Thyroid gland (tissue), 4 donors: ENCODE data around the gene CALM1. TPM values are rescaled to one million over a fixed set of nuclear protein-coding genes. Genes with fewer than 3 reads are reported as not detected.

Source experiments
- DNase-seq, 2 donors: peaks; one replicate each; pipeline ENCODE4 v3.0.0-alpha.2; 2019
- H3K27ac ChIP-seq, 3 donors: fragments of 200-600 bp; sonication (generic); 1 replicate in 2 of 3; 2 replicates in 1 of 3; pipeline ENCODE4 v1.5.1; 2016 to 2019; ENCODE audit warnings: mild to moderate bottlenecking in 1 of 3, moderate library complexity in 1 of 3
- H3K27me3 ChIP-seq: fragments of 200-600 bp; sonication (generic); one replicate; pipeline ENCODE4 v1.5.1; 2019
- H3K36me3 ChIP-seq, 2 donors: fragments of 200-600 bp; sonication (generic); one replicate each; pipeline ENCODE4 v1.5.1; 2016 to 2019
- H3K4me1 ChIP-seq, 2 donors: fragments of 200-600 bp; sonication (generic); one replicate each; pipeline ENCODE4 v1.5.1; 2017 to 2019
- H3K4me3 ChIP-seq, 3 donors: fragments of 200-600 bp; sonication (generic); replicated peaks in 1 of 3; 1 replicate in 2 of 3; 2 replicates in 1 of 3; pipeline ENCODE4 v1.5.1; 2016; ENCODE audit warnings: mild to moderate bottlenecking in 1 of 3
- H3K9me3 ChIP-seq: fragments of 200-600 bp; sonication (generic); one replicate; pipeline ENCODE4 v1.5.1; 2017
- CTCF ChIP-seq, 6 experiments: fragments of 200-600 bp in 3 of 6; fragments of 450-650 bp in 3 of 6; sonication (generic) in 3 of 6; IDR thresholded peaks; one replicate each; pipeline ENCODE4 v1.5.1; 2016 to 2019; ENCODE audit warnings: antibody characterized with exemption in 6 of 6, mild to moderate bottlenecking in 2 of 6, inconsistent platforms in 1 of 6, moderate library complexity in 1 of 6
- POLR2A ChIP-seq, 2 donors: fragments of 450-650 bp; IDR thresholded peaks; one replicate each; pipeline ENCODE4 v1.6.1; 2017; ENCODE audit warnings: antibody characterized with exemption in 2 of 2, mild to moderate bottlenecking in 2 of 2, moderate library complexity in 1 of 2
- WGBS, 2 donors: methylation state at CpG; one replicate each; pipeline ENCODE4 v1.1.5; 2017; 5-methylcytosine and 5-hydroxymethylcytosine counted together
- intact Hi-C: fragments of 100-400 bp; cut with DNase I; formaldehyde crosslinking; loops from one replicate; pipeline ENCODE4 v1.15.1; 2023
- total RNA-seq, 4 donors: library from RNA; depleted of rRNA; stranded (reverse); fragments of >200 nt; gene quantifications; one replicate each; pipeline ENCODE4 v1.2.3, GENCODE V29; 2016

Gene CALM1
- total RNA-seq, 4 donors from 2014 or later = 262 to 355 (median 294) TPM

GRCh38 chr14:90406384-90406798 lies 9.6 kb downstream of the CALM1 start:
- TF ChIP-seq POLR2A (IDR thresholded peaks at IDR 0.05) (no peak), CTCF (IDR thresholded peaks at IDR 0.05) (no peak)
- DNase-seq = no peak
- no peak overlapping the region for H3K27ac ChIP-seq
- no peaks in the 10 kb centered on the region for H3K9me3 ChIP-seq
- H3K4me1 ChIP-seq = peaks cover 0 to 8% of the 10 kb centered on the region in 2 donors
- H3K4me3 ChIP-seq = no peak overlapping the region
- H3K36me3 ChIP-seq = peaks cover 46 to 53% of the 10 kb centered on the region in 2 donors
- intact Hi-C loops = loop anchor here (10.0 kb wide), 1 partner anchor 108 kb away; no protein-coding TSS in a partner anchor
- 86 to 93% methylated on average over 3 of the region's 3 CpGs for WGBS, 2 donors
- no peaks in the 10 kb centered on the region for H3K27me3 ChIP-seq

GRCh38 chr14:90407230-90407629 lies 10.4 kb downstream of the CALM1 start:
- intact Hi-C loops = loop anchor here (10.0 kb wide), 1 partner anchor 108 kb away; no protein-coding TSS in a partner anchor
- Histone ChIP-seq H3K4me1 (peaks cover 0 to 8% of the 10 kb centered on the region in 2 donors), H3K9me3 (no peaks in the 10 kb centered on the region), H3K27ac (no peak overlapping the region), H3K36me3 (peaks cover 38 to 45% of the 10 kb centered on the region in 2 donors), H3K4me3 (no peak overlapping the region), H3K27me3 (no peaks in the 10 kb centered on the region)
- no peak for TF ChIP-seq CTCF (IDR thresholded peaks at IDR 0.05)
- TF ChIP-seq POLR2A (IDR thresholded peaks at IDR 0.05) = no peak
- WGBS, 2 donors = 93 to 97% methylated on average over 3 of the region's 3 CpGs
- DNase-seq = no peak

- no peak for DNase-seq
- Histone ChIP-seq H3K27ac (peak overlapping the region; percentile 7 to 60 (median 22)), H3K4me3 (no peak overlapping the region), H3K4me1 (peaks cover 0 to 8% of the 10 kb centered on the region in 2 donors), H3K36me3 (peaks cover 23 to 30% of the 10 kb centered on the region in 2 donors), H3K9me3 (no peaks in the 10 kb centered on the region), H3K27me3 (no peaks in the 10 kb centered on the region)
- 66 to 76% methylated on average over 6 of the region's 6 CpGs for WGBS, 2 donors
- intact Hi-C loops = loop anchor here (10.0 kb wide), 1 partner anchor 106 kb away; no protein-coding TSS in a partner anchor
- no peak for TF ChIP-seq POLR2A (IDR thresholded peaks at IDR 0.05)
- TF ChIP-seq CTCF (IDR thresholded peaks at IDR 0.05) = no peak
These were observed 11.9 kb downstream of the CALM1 start for GRCh38 chr14:90408713-90409112.

- no peak overlapping the region for H3K4me3 ChIP-seq
- peak overlapping the region; percentile 7 to 60 (median 28) for H3K27ac ChIP-seq
- WGBS, 2 donors = 49 to 53% methylated on average over 5 of the region's 5 CpGs
- TF ChIP-seq CTCF (IDR thresholded peaks at IDR 0.05) (no peak), POLR2A (IDR thresholded peaks at IDR 0.05) (no peak)
- H3K27me3 ChIP-seq = no peaks in the 10 kb centered on the region
- H3K9me3 ChIP-seq = no peaks in the 10 kb centered on the region
- intact Hi-C loops = loop anchor here (10.0 kb wide), 1 partner anchor 106 kb away; no protein-coding TSS in a partner anchor
- peaks cover 0 to 8% of the 10 kb centered on the region in 2 donors for H3K4me1 ChIP-seq
- peaks cover 17 to 24% of the 10 kb centered on the region in 2 donors for H3K36me3 ChIP-seq
- DNase-seq = peak in 1 of 2 donors; percentile 24
These were observed 12.4 kb downstream of the CALM1 start for GRCh38 chr14:90409209-90409730.

GRCh38 chr14:90412058-90412457 lies 15.2 kb downstream of the CALM1 start:
- Histone ChIP-seq H3K4me3 (no peak overlapping the region), H3K27ac (no peak overlapping the region), H3K36me3 (no peaks in the 10 kb centered on the region), H3K27me3 (no peaks in the 10 kb centered on the region), H3K4me1 (peaks cover 0 to 8% of the 10 kb centered on the region in 2 donors), H3K9me3 (no peaks in the 10 kb centered on the region)
- no peak for DNase-seq
- no peak for TF ChIP-seq POLR2A (IDR thresholded peaks at IDR 0.05)
- TF ChIP-seq CTCF (IDR thresholded peaks at IDR 0.05) = no peak
- WGBS, 2 donors = 94 to 97% methylated on average over 2 of the region's 2 CpGs
- intact Hi-C loops = no loop called here
